Spleen (tissue), 7 donors: ENCODE measurements around the gene CTDSP2.

Experiments used
- CTCF ChIP-seq, 11 experiments: fragments of 200-600 bp in 7 of 11; fragments of 450-650 bp in 4 of 11; sonication (generic) in 4 of 11; IDR thresholded peaks in 8 of 11; conservative IDR thresholded peaks in 3 of 11; 1 replicate in 7 of 11; 2 replicates in 4 of 11; pipeline versions ENCODE4 v1.4.0 to v1.8.0; 2016 to 2021; ENCODE audit warnings: antibody characterized with exemption in 11 of 11, inconsistent platforms in 4 of 11, mild to moderate bottlenecking in 1 of 11
- POLR2A ChIP-seq, 3 donors: fragments of 450-650 bp; IDR thresholded peaks; one replicate each; pipeline ENCODE4 v1.5.1; 2017; ENCODE audit warnings: antibody characterized with exemption in 3 of 3, mild to moderate bottlenecking in 1 of 3
- donor health status: DM: no; HTN: no; CAD: no; lungs with moderate emphysema.
- donor health status: DM: no; HTN: no; CAD: no.
- donor health status: DM: no; HTN: no; CAD: no.

- no peak for TF ChIP-seq CTCF (IDR thresholded peaks at IDR 0.05 in 8 of 11, conservative IDR thresholded peaks at IDR 0.05 in 3 of 11)
- TF ChIP-seq POLR2A (IDR thresholded peaks at IDR 0.05), result no peak
These were observed 70.3 kb downstream of the CTDSP2 start for GRCh38 chr12:57776247-57776587.
